Upper lobe of left lung (tissue), 4 donors: ENCODE results near the gene CPVL.

Experiments
- POLR2A ChIP-seq, 4 donors: fragments of 450-650 bp; IDR thresholded peaks; one replicate each; pipeline ENCODE4 v1.5.1; 2016 to 2017; ENCODE audit warnings: antibody characterized with exemption in 4 of 4, mild to moderate bottlenecking in 2 of 4
- POLR2AphosphoS5 ChIP-seq, 2 donors: sonication (generic); formaldehyde crosslinking; IDR thresholded peaks; one replicate each; pipeline ENCODE4 v1.5.1; 2017; ENCODE audit warnings: antibody characterized with exemption in 2 of 2

DNA sequence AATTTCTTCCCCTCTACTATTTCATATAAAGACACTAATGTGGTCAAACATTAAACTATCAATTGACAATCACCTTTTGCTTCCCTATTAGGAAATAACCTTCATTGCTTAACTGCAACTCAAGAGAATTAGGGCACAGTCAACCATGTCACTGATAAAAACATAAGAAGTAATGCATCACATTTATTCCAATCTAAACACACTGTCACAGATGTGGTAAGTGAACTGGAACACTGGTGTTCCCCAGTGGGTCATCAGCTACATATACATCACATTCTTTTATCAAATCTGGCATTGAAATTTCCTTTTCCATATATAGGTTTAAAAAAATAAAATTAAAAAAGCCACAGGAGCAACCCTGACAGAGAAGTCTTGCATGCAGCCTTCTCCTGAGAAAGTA is 191.9 kb downstream of the CPVL start:
- TF ChIP-seq POLR2A (IDR thresholded peaks at IDR 0.05) (no peak), POLR2AphosphoS5 (IDR thresholded peaks at IDR 0.05) (no peak)
